Measurements from ENCODE around the gene RPUSD4.

The RPUSD4 gene

GRCh38 chr11:126155402-126156187 is 55.9 kb downstream of the RPUSD4 start:
- DNase-seq, result no peak

- no peak for DNase-seq
Observed at GRCh38 chr11:126154691-126155090, 56.8 kb downstream of the RPUSD4 start.

GRCh38 chr11:126153972-126154371 is 57.5 kb downstream of the RPUSD4 start:
- DNase-seq, result no peak

- DNase-seq, result no peak
Observed at GRCh38 chr11:126153006-126153405, 58.4 kb downstream of the RPUSD4 start.

GRCh38 chr11:126152586-126152985 is 58.9 kb downstream of the RPUSD4 start:
- DNase-seq, result no peak

GRCh38 chr11:126152152-126152551 is 59.3 kb downstream of the RPUSD4 start:
- no peak for DNase-seq
